ENCODE results near the gene WDR83.

The WDR83 gene

GRCh38 chr19:12665671-12666264 lies 839 bp upstream of the WDR83 start:
- ChIA-PET CTCF (interaction anchor here (0.9 to 2.1 kb wide), 7 partner anchors 11 to 702 kb away, joined by 3 to 16 read pairs (median 3); partner anchors contain the start of gene DHPS), POLR2A (interaction anchor here (0.5 to 1.0 kb wide), 4 partner anchors 13 to 126 kb away, joined by 3 to 6 read pairs (median 5); partner anchors contain the start of gene JUNB)
- no peak for DNase-seq (ENCODE audit: extremely low spot score)
- TF ChIP-seq CTCF (IDR thresholded peaks at IDR 0.05; ENCODE audit: control extremely low read depth, extremely low read depth, low read depth, missing control alignments): no peak

- ChIA-PET POLR2A (no interaction called here), CTCF (interaction anchor here (1.2 to 7.4 kb wide), 4 partner anchors 10 to 106 kb away, joined by 3 to 93 read pairs (median 4); partner anchors contain the start of gene DHPS)
- DNase-seq (ENCODE audit: extremely low spot score): no peak
- no peak for TF ChIP-seq CTCF (IDR thresholded peaks at IDR 0.05; ENCODE audit: control extremely low read depth, extremely low read depth, low read depth, missing control alignments)
Observed at GRCh38 chr19:12667731-12668302, 1.2 kb downstream of the WDR83 start.

- no peak for TF ChIP-seq CTCF (IDR thresholded peaks at IDR 0.05; ENCODE audit: control extremely low read depth, extremely low read depth, low read depth, missing control alignments)
- ChIA-PET CTCF (interaction anchor here (1.3 to 7.4 kb wide), 4 partner anchors 10 to 128 kb away, joined by 3 to 93 read pairs (median 4); no protein-coding TSS in a partner anchor), POLR2A (interaction anchor here (1.3 kb wide), 1 partner anchor 28 kb away, joined by 4 read pairs; no protein-coding TSS in a partner anchor)
- DNase-seq (ENCODE audit: extremely low spot score): no peak
Observed at GRCh38 chr19:12668346-12668745, 1.7 kb downstream of the WDR83 start.

- CTCF ChIA-PET: interaction anchor here (0.6 to 7.4 kb wide), 7 partner anchors 9 to 127 kb away, joined by 3 to 93 read pairs (median 4); no protein-coding TSS in a partner anchor
- TF ChIP-seq CTCF (IDR thresholded peaks at IDR 0.05; ENCODE audit: control extremely low read depth, extremely low read depth, low read depth, missing control alignments): no peak
- no peak for DNase-seq (ENCODE audit: extremely low spot score)
- POLR2A ChIA-PET: interaction anchor here (1.3 kb wide), 1 partner anchor 29 kb away, joined by 4 read pairs; no protein-coding TSS in a partner anchor
Observed at GRCh38 chr19:12668932-12669269, 2.3 kb downstream of the WDR83 start.

GRCh38 chr19:12669270-12670158 lies 2.9 kb downstream of the WDR83 start:
- ChIA-PET POLR2A (interaction anchor here (0.5 to 1.3 kb wide), 3 partner anchors 10 to 200 kb away, joined by 4 to 8 read pairs (median 4); no protein-coding TSS in a partner anchor), CTCF (interaction anchor here (0.6 to 7.4 kb wide), 8 partner anchors 8 to 127 kb away, joined by 3 to 93 read pairs (median 4); no protein-coding TSS in a partner anchor)
- peak; percentile 84 for DNase-seq (ENCODE audit: extremely low spot score)
- no peak for TF ChIP-seq CTCF (IDR thresholded peaks at IDR 0.05; ENCODE audit: control extremely low read depth, extremely low read depth, low read depth, missing control alignments)

All from GM10248 (cell line).